GM12878 (cell line): ENCODE data around the gene C15orf39. TPM values are rescaled to one million over a fixed set of nuclear protein-coding genes. Genes with fewer than 3 reads are reported as not detected.

Source experiments
- ATAC-seq: fragments of 200-7000 bp; cut with Tn5 transposase; 3 replicates; pipeline ENCODE4 v1.9.1; 2020; ENCODE audit warnings: mild to moderate bottlenecking, moderate library complexity
- BruUV-seq: library from RNA; stranded (reverse); fragments of 400-500 nt; replicated peaks from 2 replicates; lab custom pipeline; 2021; lab: Mats Ljungman, UMichigan
- CTCF ChIA-PET: fragments of 300-600 bp; sonication (Branson Sonifier 250); formaldehyde crosslinking; extraction: SDS; loops from one replicate; lab custom pipeline; 2021; ENCODE audit warnings: inconsistent platforms; lab: Yijun Ruan, JAX
- POLR2A ChIA-PET: fragments of 350-600 bp; formaldehyde crosslinking; extraction: SDS; loops from one replicate; lab custom pipeline; 2021; ENCODE audit warnings: inconsistent platforms; lab: Charles Lee
- RAD21 ChIA-PET: fragments of 300-600 bp; sonication (Branson Sonifier 250); formaldehyde crosslinking; loops from one replicate; lab custom pipeline; 2023; ENCODE audit warnings: antibody characterized with exemption; ENCODE audit not compliant: unreplicated experiment; lab: Charles Lee
- SMC1A ChIA-PET: fragments of 300-600 bp; sonication (Branson Sonifier 250); formaldehyde crosslinking; loops from one replicate; lab custom pipeline; 2023; ENCODE audit not compliant: unreplicated experiment, uncharacterized antibody; lab: Charles Lee
- DNase-seq: peaks from one replicate; pipeline ENCODE4 v3.0.0-alpha.2; 2011; ENCODE audit warnings: low read depth, low spot score
- FAIRE-seq: peaks from 3 replicates; lab custom pipeline; 2011; peaks lifted over from hg19 to GRCh38; lab: Jason Lieb, UNC
- H2AFZ ChIP-seq: 2 replicates; pipeline ENCODE4 v1.6.0; 2011; ENCODE audit warnings: low read depth, low read length, control low read depth; ENCODE audit not compliant: control insufficient read depth
- H3K27ac ChIP-seq: 2 replicates; pipeline ENCODE4 v1.5.1; 2011; ENCODE audit warnings: control low read depth; ENCODE audit not compliant: control insufficient read depth, insufficient read depth
- H3K27me3 ChIP-seq, 2 experiments: replicated peaks in 1 of 2; 2 replicates each; pipeline versions ENCODE4 v1.6.0 to v1.6.1; 2011; ENCODE audit warnings: low read length in 1 of 2; ENCODE audit not compliant: control insufficient read depth in 2 of 2, insufficient read depth in 2 of 2
- H3K36me3 ChIP-seq, 2 experiments: 2 replicates each; pipeline ENCODE4 v1.5.1; 2011; ENCODE audit warnings: low read length in 1 of 2; ENCODE audit not compliant: control insufficient read depth in 2 of 2, insufficient read depth in 2 of 2
- H3K4me1 ChIP-seq: 2 replicates; pipeline ENCODE4 v1.6.1; 2011; ENCODE audit warnings: mild to moderate bottlenecking, low read length, moderate library complexity, mixed read lengths; ENCODE audit not compliant: control insufficient read depth, insufficient read depth
- H3K4me2 ChIP-seq: 2 replicates; pipeline ENCODE4 v1.6.0; 2011; ENCODE audit warnings: control low read depth; ENCODE audit not compliant: control insufficient read depth, insufficient read depth
- H3K4me3 ChIP-seq: fragments of 200-600 bp; sonication (generic); 2 replicates; pipeline ENCODE4 v1.5.1; 2016
- H3K79me2 ChIP-seq: 2 replicates; pipeline ENCODE4 v1.6.0; 2011; ENCODE audit warnings: low read length; ENCODE audit not compliant: control insufficient read depth, insufficient read depth
- H3K9ac ChIP-seq: 2 replicates; pipeline ENCODE4 v1.8.0; 2011; ENCODE audit warnings: low read length, control low read depth, mixed read lengths; ENCODE audit not compliant: control insufficient read depth, insufficient read depth
- H3K9me3 ChIP-seq: replicated peaks from 3 replicates; pipeline ENCODE4 v1.5.1; 2011; ENCODE audit warnings: mild to moderate bottlenecking, low read length; ENCODE audit not compliant: control insufficient read depth, insufficient read depth
- H4K20me1 ChIP-seq: 2 replicates; pipeline ENCODE4 v1.6.0; 2011; ENCODE audit not compliant: control insufficient read depth, insufficient read depth
- DPF2 ChIP-seq: fragments of 450-650 bp; IDR thresholded peaks from 2 replicates; pipeline ENCODE4 v1.6.1; 2017; ENCODE audit warnings: mild to moderate bottlenecking
- EGR1 ChIP-seq, 2 experiments: IDR thresholded peaks; 1 replicate in 1 of 2; 2 replicates in 1 of 2; pipeline ENCODE4 v1.6.1; 2011 to 2012; ENCODE audit warnings: low read depth in 2 of 2, low read length in 2 of 2, borderline replicate concordance in 1 of 2, mild to moderate bottlenecking in 1 of 2, moderate library complexity in 1 of 2
- GABPA ChIP-seq: IDR thresholded peaks from 2 replicates; pipeline ENCODE4 v1.6.1; 2014; ENCODE audit warnings: antibody characterized with exemption, low read depth, mild to moderate bottlenecking, inconsistent platforms
- HDAC6 ChIP-seq: fragments of 200-600 bp; sonication (generic); IDR thresholded peaks from one replicate; pipeline ENCODE4 v1.8.0; 2017; ENCODE audit warnings: antibody characterized with exemption; ENCODE audit not compliant: unreplicated experiment
- HDGF ChIP-seq: fragments of 450-650 bp; IDR thresholded peaks from 2 replicates; pipeline ENCODE4 v1.6.1; 2016; ENCODE audit warnings: antibody characterized with exemption
- KDM1A ChIP-seq: fragments of 200-600 bp; sonication (generic); IDR thresholded peaks from 2 replicates; pipeline ENCODE4 v1.6.1; 2016; ENCODE audit warnings: borderline replicate concordance
- PML ChIP-seq: IDR thresholded peaks from 2 replicates; pipeline ENCODE4 v1.6.1; 2012; ENCODE audit warnings: low read length, inconsistent platforms
- POLR2A ChIP-seq: IDR thresholded peaks from 2 replicates; pipeline ENCODE4 v1.6.1; 2011; ENCODE audit warnings: low read depth, mild to moderate bottlenecking, low read length
- SMAD5 ChIP-seq: IDR thresholded peaks from 2 replicates; pipeline ENCODE4 v1.6.1; 2016; ENCODE audit warnings: antibody characterized with exemption, low read depth
- SPI1 ChIP-seq: IDR thresholded peaks from 2 replicates; pipeline ENCODE4 v1.6.1; 2011; ENCODE audit warnings: low read depth, mild to moderate bottlenecking, low read length, moderate library complexity, borderline replicate concordance; ENCODE audit not compliant: insufficient read depth
- ZNF217 ChIP-seq: fragments of 450-650 bp; IDR thresholded peaks from 2 replicates; pipeline ENCODE4 v1.6.1; 2017; ENCODE audit warnings: antibody characterized with exemption, mild to moderate bottlenecking
- ZNF384 ChIP-seq: IDR thresholded peaks from 2 replicates; pipeline ENCODE4 v1.6.1; 2012; ENCODE audit warnings: low read depth, mild to moderate bottlenecking, low read length, improper control_type of control experiment, borderline replicate concordance
- WGBS: methylation state at CpG from one replicate; pipeline ENCODE4 v1.1.6; 2016; ENCODE audit warnings: low lambda C conversion rate; ENCODE audit not compliant: insufficient replicate concordance, insufficient coverage; ENCODE audit errors: missing lambda C conversion rate; 5-methylcytosine and 5-hydroxymethylcytosine counted together
- in situ Hi-C: fragments of 300-500 bp; cut with MboI; formaldehyde crosslinking; loops from 9 replicates; pipeline ENCODE4 v1.14.3; 2018; ENCODE audit warnings: mixed read lengths
- intact Hi-C: fragments of 100-400 bp; cut with micrococcal nuclease; formaldehyde crosslinking; loops from one replicate; pipeline ENCODE4 v1.14.2; 2022; ENCODE audit not compliant: unreplicated experiment
- polyA plus RNA-seq, 11 experiments: library from polyadenylated mRNA; depleted of rRNA in 4 of 11; unstranded in 6 of 11; stranded (reverse) in 5 of 11; fragments of >200 nt; fragmentation: Nextera tagmentation in 4 of 11; fragmentation: Illumina TruSeq in 1 of 11; extraction: Ambion mirVana in 4 of 11; extraction: Trizol in 1 of 11; gene quantifications; 1 replicate in 1 of 11; 2 replicates in 10 of 11; pipeline versions ENCODE4 v1.2.1 to v1.2.3, GENCODE V29; 2011 to 2016; ENCODE audit warnings: inconsistent platforms in 2 of 11, missing spikeins in 2 of 11, low read depth in 1 of 11
- total RNA-seq, 4 experiments: library from RNA; depleted of rRNA in 3 of 4; stranded (reverse); fragments of >200 nt in 3 of 4; fragmentation: Illumina TruSeq in 1 of 4; extraction: Trizol in 1 of 4; gene quantifications; 2 replicates each; pipeline versions ENCODE4 v1.2.1 to v1.2.3, GENCODE V29; 2013 to 2021
- TF ChIP-seq, protein P1 (sequence below): fragments of 450-650 bp; IDR thresholded peaks from 2 replicates; pipeline ENCODE4 v1.6.1; 2016; ENCODE audit warnings: mild to moderate bottlenecking
- TF ChIP-seq, protein P2 (sequence below): fragments of 450-650 bp; IDR thresholded peaks from 2 replicates; pipeline ENCODE4 v1.6.1; 2017; ENCODE audit warnings: mild to moderate bottlenecking, moderate library complexity
- TF ChIP-seq, protein P3 (sequence below): fragments of 450-650 bp; conservative IDR thresholded peaks from 2 replicates; pipeline ENCODE4 v1.6.1; 2017; ENCODE audit warnings: mild to moderate bottlenecking, moderate library complexity

Gene C15orf39
- total and polyA plus RNA-seq, 10 of the 15 experiments (the other 5 are each of a cell fraction or from before 2014, with no cell fraction given): 2.3 to 139 (median 33.0) TPM

GRCh38 chr15:75200765-75201615 is 692 bp upstream of the C15orf39 start:
- peaks cover 12% of the 10 kb centered on the region for H4K20me1 ChIP-seq
- in situ Hi-C loops: loop anchor here (5.0 kb wide), 1 partner anchor 89 kb away; no protein-coding TSS in a partner anchor
- peaks cover 67% of the 10 kb centered on the region for H3K79me2 ChIP-seq
- H3K9me3 ChIP-seq: no peaks in the 10 kb centered on the region
- intact Hi-C loops: loop anchor here (5.0 kb wide), 1 partner anchor 244 kb away; the partner anchor contains the start of gene RPP25
- no peak for ATAC-seq
- no TSS peak for BruUV-seq
- ChIA-PET POLR2A (interaction anchor here (0.6 to 4.6 kb wide), 21 partner anchors 8 to 464 kb away, joined by 3 to 55 read pairs (median 7); partner anchors contain the start of genes PPCDC and SIN3A), RAD21 (interaction anchor here (0.7 to 4.4 kb wide), 22 partner anchors 9 to 193 kb away, joined by 3 to 44 read pairs (median 6); partner anchors contain the start of gene PPCDC), CTCF (interaction anchor here (0.6 to 4.2 kb wide), 18 partner anchors 8 to 206 kb away, joined by 3 to 73 read pairs (median 4); partner anchors contain the start of gene PPCDC), SMC1A (interaction anchor here (0.7 to 4.8 kb wide), 22 partner anchors 9 to 178 kb away, joined by 3 to 43 read pairs (median 5); partner anchors contain the start of gene PPCDC)
- H3K4me2 ChIP-seq: peak overlapping the region; percentile 99
- peak overlapping the region; percentile 93 for H3K27ac ChIP-seq
- H3K27me3 ChIP-seq: no peaks in the 10 kb centered on the region
- WGBS: 22% methylated on average over 20 of the region's 21 CpGs
- H3K4me1 ChIP-seq: peaks cover 38% of the 10 kb centered on the region
- no peak for DNase-seq
- peak overlapping the region; percentile 83 for H3K4me3 ChIP-seq
- peak; percentile 7 for FAIRE-seq
- H3K36me3 ChIP-seq: peaks cover 6% of the 10 kb centered on the region in 2 experiments; a peak in 3 of 4 replicates
- H3K9ac ChIP-seq: peak overlapping the region; percentile 73
- no peak overlapping the region; the same call in 1 of the 2 replicates for H2AFZ ChIP-seq
- TF ChIP-seq HDGF: 0 out of 2 replicates have a peak, but pooled peaks have one; percentile 19
- peak; percentile 70 for TF ChIP-seq SPI1
- TF ChIP-seq DPF2: peak; percentile 33; the same call in 1 of the 2 replicates
- no peak for TF ChIP-seq ZNF217
- TF ChIP-seq, protein P1, sequence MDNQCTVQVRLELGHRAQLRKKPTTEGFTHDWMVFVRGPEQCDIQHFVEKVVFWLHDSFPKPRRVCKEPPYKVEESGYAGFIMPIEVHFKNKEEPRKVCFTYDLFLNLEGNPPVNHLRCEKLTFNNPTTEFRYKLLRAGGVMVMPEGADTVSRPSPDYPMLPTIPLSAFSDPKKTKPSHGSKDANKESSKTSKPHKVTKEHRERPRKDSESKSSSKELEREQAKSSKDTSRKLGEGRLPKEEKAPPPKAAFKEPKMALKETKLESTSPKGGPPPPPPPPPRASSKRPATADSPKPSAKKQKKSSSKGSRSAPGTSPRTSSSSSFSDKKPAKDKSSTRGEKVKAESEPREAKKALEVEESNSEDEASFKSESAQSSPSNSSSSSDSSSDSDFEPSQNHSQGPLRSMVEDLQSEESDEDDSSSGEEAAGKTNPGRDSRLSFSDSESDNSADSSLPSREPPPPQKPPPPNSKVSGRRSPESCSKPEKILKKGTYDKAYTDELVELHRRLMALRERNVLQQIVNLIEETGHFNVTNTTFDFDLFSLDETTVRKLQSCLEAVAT: peak; percentile 36
- peak; percentile 23; the same call in 1 of the 2 replicates for TF ChIP-seq SMAD5
- TF ChIP-seq, protein P2, sequence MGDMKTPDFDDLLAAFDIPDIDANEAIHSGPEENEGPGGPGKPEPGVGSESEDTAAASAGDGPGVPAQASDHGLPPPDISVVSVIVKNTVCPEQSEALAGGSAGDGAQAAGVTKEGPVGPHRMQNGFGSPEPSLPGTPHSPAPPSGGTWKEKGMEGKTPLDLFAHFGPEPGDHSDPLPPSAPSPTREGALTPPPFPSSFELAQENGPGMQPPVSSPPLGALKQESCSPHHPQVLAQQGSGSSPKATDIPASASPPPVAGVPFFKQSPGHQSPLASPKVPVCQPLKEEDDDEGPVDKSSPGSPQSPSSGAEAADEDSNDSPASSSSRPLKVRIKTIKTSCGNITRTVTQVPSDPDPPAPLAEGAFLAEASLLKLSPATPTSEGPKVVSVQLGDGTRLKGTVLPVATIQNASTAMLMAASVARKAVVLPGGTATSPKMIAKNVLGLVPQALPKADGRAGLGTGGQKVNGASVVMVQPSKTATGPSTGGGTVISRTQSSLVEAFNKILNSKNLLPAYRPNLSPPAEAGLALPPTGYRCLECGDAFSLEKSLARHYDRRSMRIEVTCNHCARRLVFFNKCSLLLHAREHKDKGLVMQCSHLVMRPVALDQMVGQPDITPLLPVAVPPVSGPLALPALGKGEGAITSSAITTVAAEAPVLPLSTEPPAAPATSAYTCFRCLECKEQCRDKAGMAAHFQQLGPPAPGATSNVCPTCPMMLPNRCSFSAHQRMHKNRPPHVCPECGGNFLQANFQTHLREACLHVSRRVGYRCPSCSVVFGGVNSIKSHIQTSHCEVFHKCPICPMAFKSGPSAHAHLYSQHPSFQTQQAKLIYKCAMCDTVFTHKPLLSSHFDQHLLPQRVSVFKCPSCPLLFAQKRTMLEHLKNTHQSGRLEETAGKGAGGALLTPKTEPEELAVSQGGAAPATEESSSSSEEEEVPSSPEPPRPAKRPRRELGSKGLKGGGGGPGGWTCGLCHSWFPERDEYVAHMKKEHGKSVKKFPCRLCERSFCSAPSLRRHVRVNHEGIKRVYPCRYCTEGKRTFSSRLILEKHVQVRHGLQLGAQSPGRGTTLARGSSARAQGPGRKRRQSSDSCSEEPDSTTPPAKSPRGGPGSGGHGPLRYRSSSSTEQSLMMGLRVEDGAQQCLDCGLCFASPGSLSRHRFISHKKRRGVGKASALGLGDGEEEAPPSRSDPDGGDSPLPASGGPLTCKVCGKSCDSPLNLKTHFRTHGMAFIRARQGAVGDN: no peak
- TF ChIP-seq GABPA: no peak
- TF ChIP-seq, protein P3, sequence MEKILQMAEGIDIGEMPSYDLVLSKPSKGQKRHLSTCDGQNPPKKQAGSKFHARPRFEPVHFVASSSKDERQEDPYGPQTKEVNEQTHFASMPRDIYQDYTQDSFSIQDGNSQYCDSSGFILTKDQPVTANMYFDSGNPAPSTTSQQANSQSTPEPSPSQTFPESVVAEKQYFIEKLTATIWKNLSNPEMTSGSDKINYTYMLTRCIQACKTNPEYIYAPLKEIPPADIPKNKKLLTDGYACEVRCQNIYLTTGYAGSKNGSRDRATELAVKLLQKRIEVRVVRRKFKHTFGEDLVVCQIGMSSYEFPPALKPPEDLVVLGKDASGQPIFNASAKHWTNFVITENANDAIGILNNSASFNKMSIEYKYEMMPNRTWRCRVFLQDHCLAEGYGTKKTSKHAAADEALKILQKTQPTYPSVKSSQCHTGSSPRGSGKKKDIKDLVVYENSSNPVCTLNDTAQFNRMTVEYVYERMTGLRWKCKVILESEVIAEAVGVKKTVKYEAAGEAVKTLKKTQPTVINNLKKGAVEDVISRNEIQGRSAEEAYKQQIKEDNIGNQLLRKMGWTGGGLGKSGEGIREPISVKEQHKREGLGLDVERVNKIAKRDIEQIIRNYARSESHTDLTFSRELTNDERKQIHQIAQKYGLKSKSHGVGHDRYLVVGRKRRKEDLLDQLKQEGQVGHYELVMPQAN: peak; percentile 29
- peak; percentile 13 to 98 for TF ChIP-seq EGR1 (IDR thresholded peaks at IDR 0.05; ENCODE audit: borderline replicate concordance in 1 of 2, low read depth in 2 of 2, low read length in 2 of 2)
- peak; percentile 49; the same call in 1 of the 2 replicates for TF ChIP-seq POLR2A
- no peak for TF ChIP-seq PML
- no peak for TF ChIP-seq HDAC6
- no peak for TF ChIP-seq KDM1A
- no peak for TF ChIP-seq ZNF384
